ENCODE measurements around the gene GNB1L. TPM values are rescaled to one million over a fixed set of nuclear protein-coding genes. Genes with fewer than 3 reads are reported as not detected.

The GNB1L gene
- total and polyA plus RNA-seq, 2 donors (not counting 1 experiment from before 2014, with no cell fraction given), result 6.6 to 12.1 TPM

DNA sequence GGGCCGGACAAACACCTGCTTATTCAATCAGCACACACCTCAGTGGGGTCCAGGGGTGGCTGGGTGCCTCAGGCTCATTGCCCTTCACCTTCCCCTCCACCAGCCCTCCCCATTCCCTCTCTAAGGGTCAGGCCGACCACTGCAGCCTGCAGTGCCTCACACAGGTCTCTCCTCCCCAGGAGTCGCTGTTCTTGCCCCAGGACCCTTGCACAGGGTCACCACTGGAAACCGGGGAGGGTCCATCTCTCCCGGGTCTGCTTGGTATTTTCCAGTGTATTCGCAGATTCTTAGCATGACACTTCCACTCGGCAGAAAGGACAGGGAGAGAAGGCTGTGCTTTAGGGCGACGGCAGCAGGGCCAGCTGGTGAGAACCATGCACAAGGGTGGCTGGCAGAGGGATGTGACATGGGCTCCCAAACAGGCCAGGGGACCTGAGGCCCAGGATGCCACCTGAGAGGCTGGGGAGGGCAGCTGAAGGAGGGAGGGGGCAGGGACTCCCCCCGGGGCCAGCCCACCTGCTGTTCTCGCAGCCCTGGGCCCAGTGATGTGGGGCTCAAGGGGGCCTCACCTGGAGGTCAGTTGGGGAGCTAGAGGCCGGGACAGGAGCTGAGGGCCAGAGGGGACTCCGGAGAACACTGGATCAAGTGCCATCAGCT, 110.2 kb downstream of the GNB1L start:
- no peak overlapping the region for H2AFZ ChIP-seq (ENCODE audit: insufficient read depth, low read depth, low read length, poor library complexity, severe bottlenecking)
- Mint-ChIP-seq H3K4me1 (no peaks in the 10 kb centered on the region), H3K4me3 (no peak overlapping the region), H3K27ac (no peak overlapping the region), H3K9me3 (ENCODE audit: insufficient read depth) (no peaks in the 10 kb centered on the region), H3K27me3 (peaks cover 4% of the 10 kb centered on the region)
- intact Hi-C loops (cut with micrococcal nuclease), result no loop called here
- H3K27me3 ChIP-seq (replicated peaks in 1 of 4; ENCODE audit: control extremely low read depth in 1 of 4, control insufficient read depth in 3 of 4, insufficient read depth in 4 of 4, low read length in 3 of 4), result no peaks in the 10 kb centered on the region
- no peaks in the 10 kb centered on the region for H3K79me2 ChIP-seq (ENCODE audit: control insufficient read depth, insufficient read depth, low read length)
- TF ChIP-seq, protein P1, sequence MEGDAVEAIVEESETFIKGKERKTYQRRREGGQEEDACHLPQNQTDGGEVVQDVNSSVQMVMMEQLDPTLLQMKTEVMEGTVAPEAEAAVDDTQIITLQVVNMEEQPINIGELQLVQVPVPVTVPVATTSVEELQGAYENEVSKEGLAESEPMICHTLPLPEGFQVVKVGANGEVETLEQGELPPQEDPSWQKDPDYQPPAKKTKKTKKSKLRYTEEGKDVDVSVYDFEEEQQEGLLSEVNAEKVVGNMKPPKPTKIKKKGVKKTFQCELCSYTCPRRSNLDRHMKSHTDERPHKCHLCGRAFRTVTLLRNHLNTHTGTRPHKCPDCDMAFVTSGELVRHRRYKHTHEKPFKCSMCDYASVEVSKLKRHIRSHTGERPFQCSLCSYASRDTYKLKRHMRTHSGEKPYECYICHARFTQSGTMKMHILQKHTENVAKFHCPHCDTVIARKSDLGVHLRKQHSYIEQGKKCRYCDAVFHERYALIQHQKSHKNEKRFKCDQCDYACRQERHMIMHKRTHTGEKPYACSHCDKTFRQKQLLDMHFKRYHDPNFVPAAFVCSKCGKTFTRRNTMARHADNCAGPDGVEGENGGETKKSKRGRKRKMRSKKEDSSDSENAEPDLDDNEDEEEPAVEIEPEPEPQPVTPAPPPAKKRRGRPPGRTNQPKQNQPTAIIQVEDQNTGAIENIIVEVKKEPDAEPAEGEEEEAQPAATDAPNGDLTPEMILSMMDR (IDR thresholded peaks at IDR 0.05), result no peak
- TF ChIP-seq EZH2 (IDR thresholded peaks at IDR 0.05; ENCODE audit: borderline replicate concordance, insufficient read depth, low read depth, low read length, poor library complexity, severe bottlenecking), result no peak
- no peak overlapping the region for H3K4me3 ChIP-seq (ENCODE audit: control extremely low read depth in 1 of 5, extremely low read depth in 1 of 5, insufficient read depth in 1 of 5, low read depth in 2 of 5, low read length in 4 of 5)
- ChIA-PET CTCF (interaction anchor here (1.3 kb wide), 1 partner anchor 14 kb away, joined by 5 read pairs; no protein-coding TSS in a partner anchor), POLR2A (no interaction called here)
- no peaks in the 10 kb centered on the region for H4K20me1 ChIP-seq (ENCODE audit: control insufficient read depth, insufficient read depth, low read length, poor library complexity, severe bottlenecking)
- H3K4me1 ChIP-seq (ENCODE audit: control insufficient read depth in 2 of 2, insufficient read depth in 2 of 2, low read length in 2 of 2), result no peaks in the 10 kb centered on the region
- DNase-seq (no peak), ATAC-seq (ENCODE audit: low read depth) (no peak)
- H3K36me3 ChIP-seq (replicated peaks in 1 of 2; ENCODE audit: control extremely low read depth in 1 of 2, control insufficient read depth in 1 of 2, extremely low read depth in 1 of 2, insufficient read depth in 2 of 2, low read length in 1 of 2), result no peaks in the 10 kb centered on the region
- H3K27ac ChIP-seq (ENCODE audit: low read length in 2 of 2), result no peak overlapping the region
- no peaks in the 10 kb centered on the region for H3K9me3 ChIP-seq (ENCODE audit: control extremely low read depth in 1 of 3, control insufficient read depth in 2 of 3, insufficient read depth in 1 of 3, low read length in 2 of 3)
- no peak overlapping the region for H3K9ac ChIP-seq (ENCODE audit: low read length)
- H3K4me2 ChIP-seq (replicated peaks; ENCODE audit: low read depth, low read length, poor library complexity, severe bottlenecking), result no peak overlapping the region
- 90% methylated on average over 12 of the region's 13 CpGs for WGBS (ENCODE audit: insufficient coverage)

DNA sequence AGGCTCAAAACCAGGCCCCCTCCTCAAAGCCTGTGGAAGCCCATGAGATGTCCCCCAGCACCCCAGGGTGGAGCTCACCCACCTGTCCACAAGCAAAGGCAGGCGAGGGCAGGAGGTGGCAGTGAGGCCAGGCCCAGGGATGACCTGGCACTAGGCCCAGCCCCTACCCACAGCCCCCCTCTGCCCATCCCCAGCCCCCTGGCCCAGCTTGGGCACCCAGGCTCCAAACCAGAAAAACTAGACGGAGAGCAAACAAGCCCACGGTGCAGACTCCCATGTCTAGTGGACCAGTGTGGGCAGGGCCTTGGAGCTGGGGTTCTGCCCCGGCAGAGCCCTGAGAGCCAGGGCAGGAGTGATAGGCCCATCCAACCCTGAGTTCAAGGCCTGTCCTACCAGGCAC, 111.0 kb downstream of the GNB1L start:
- H3K27me3 ChIP-seq (replicated peaks in 1 of 4; ENCODE audit: control extremely low read depth in 1 of 4, control insufficient read depth in 3 of 4, insufficient read depth in 4 of 4, low read length in 3 of 4), result no peaks in the 10 kb centered on the region

More for the DNA sequence above, 111.0 kb downstream of the GNB1L start:
- no peak overlapping the region for H3K27ac ChIP-seq (ENCODE audit: low read length in 2 of 2)
- no peak for DNase-seq
- H3K79me2 ChIP-seq (ENCODE audit: control insufficient read depth, insufficient read depth, low read length), result no peaks in the 10 kb centered on the region
- intact Hi-C loops (cut with micrococcal nuclease), result no loop called here
- no peaks in the 10 kb centered on the region for H3K36me3 ChIP-seq (replicated peaks in 1 of 2; ENCODE audit: control extremely low read depth in 1 of 2, control insufficient read depth in 1 of 2, extremely low read depth in 1 of 2, insufficient read depth in 2 of 2, low read length in 1 of 2)
- Mint-ChIP-seq H3K27me3 (no peaks in the 10 kb centered on the region), H3K27ac (no peak overlapping the region), H3K9me3 (ENCODE audit: insufficient read depth) (no peaks in the 10 kb centered on the region), H3K4me1 (no peaks in the 10 kb centered on the region), H3K4me3 (no peak overlapping the region)
- H3K4me3 ChIP-seq (ENCODE audit: control extremely low read depth in 1 of 5, extremely low read depth in 1 of 5, insufficient read depth in 1 of 5, low read depth in 2 of 5, low read length in 4 of 5), result no peak overlapping the region
- H3K4me2 ChIP-seq (replicated peaks; ENCODE audit: low read depth, low read length, poor library complexity, severe bottlenecking), result no peak overlapping the region
- no peaks in the 10 kb centered on the region for H3K9me3 ChIP-seq (ENCODE audit: control extremely low read depth in 1 of 3, control insufficient read depth in 2 of 3, insufficient read depth in 1 of 3, low read length in 2 of 3)
- 89% methylated on average over 4 of the region's 4 CpGs for WGBS (ENCODE audit: insufficient coverage)
- H2AFZ ChIP-seq (ENCODE audit: insufficient read depth, low read depth, low read length, poor library complexity, severe bottlenecking), result no peak overlapping the region
- H4K20me1 ChIP-seq (ENCODE audit: control insufficient read depth, insufficient read depth, low read length, poor library complexity, severe bottlenecking), result no peaks in the 10 kb centered on the region
- ChIA-PET CTCF (no interaction called here), POLR2A (no interaction called here)
- no peak overlapping the region for H3K9ac ChIP-seq (ENCODE audit: low read length)
- TF ChIP-seq, protein P1 (IDR thresholded peaks at IDR 0.05), result no peak
- TF ChIP-seq EZH2 (IDR thresholded peaks at IDR 0.05; ENCODE audit: borderline replicate concordance, insufficient read depth, low read depth, low read length, poor library complexity, severe bottlenecking), result no peak
- ATAC-seq (ENCODE audit: low read depth), result no peak
- H3K4me1 ChIP-seq (ENCODE audit: control insufficient read depth in 2 of 2, insufficient read depth in 2 of 2, low read length in 2 of 2), result no peaks in the 10 kb centered on the region

Measured in B cell (primary cell).